GM12878 (cell line): ENCODE data around the gene PPP2R2B. TPM values are rescaled to one million over a fixed set of nuclear protein-coding genes. Genes with fewer than 3 reads are reported as not detected.

ENCODE experiments used
- ATAC-seq: fragments of 200-7000 bp; cut with Tn5 transposase; 3 replicates; pipeline ENCODE4 v1.9.1; 2020; ENCODE audit warnings: mild to moderate bottlenecking, moderate library complexity
- BruUV-seq: library from RNA; stranded (reverse); fragments of 400-500 nt; replicated peaks from 2 replicates; lab custom pipeline; 2021; lab: Mats Ljungman, UMichigan
- CTCF ChIA-PET: fragments of 300-600 bp; sonication (Branson Sonifier 250); formaldehyde crosslinking; extraction: SDS; loops from one replicate; lab custom pipeline; 2021; ENCODE audit warnings: inconsistent platforms; lab: Yijun Ruan, JAX
- POLR2A ChIA-PET: fragments of 350-600 bp; formaldehyde crosslinking; extraction: SDS; loops from one replicate; lab custom pipeline; 2021; ENCODE audit warnings: inconsistent platforms; lab: Charles Lee
- RAD21 ChIA-PET: fragments of 300-600 bp; sonication (Branson Sonifier 250); formaldehyde crosslinking; loops from one replicate; lab custom pipeline; 2023; ENCODE audit warnings: antibody characterized with exemption; ENCODE audit not compliant: unreplicated experiment; lab: Charles Lee
- SMC1A ChIA-PET: fragments of 300-600 bp; sonication (Branson Sonifier 250); formaldehyde crosslinking; loops from one replicate; lab custom pipeline; 2023; ENCODE audit not compliant: unreplicated experiment, uncharacterized antibody; lab: Charles Lee
- DNase-seq: peaks from one replicate; pipeline ENCODE4 v3.0.0-alpha.2; 2011; ENCODE audit warnings: low read depth, low spot score
- FAIRE-seq: peaks from 3 replicates; lab custom pipeline; 2011; peaks lifted over from hg19 to GRCh38; lab: Jason Lieb, UNC
- H2AFZ ChIP-seq: 2 replicates; pipeline ENCODE4 v1.6.0; 2011; ENCODE audit warnings: low read depth, low read length, control low read depth; ENCODE audit not compliant: control insufficient read depth
- H3K27ac ChIP-seq: 2 replicates; pipeline ENCODE4 v1.5.1; 2011; ENCODE audit warnings: control low read depth; ENCODE audit not compliant: control insufficient read depth, insufficient read depth
- H3K27me3 ChIP-seq, 2 experiments: replicated peaks in 1 of 2; 2 replicates each; pipeline versions ENCODE4 v1.6.0 to v1.6.1; 2011; ENCODE audit warnings: low read length in 1 of 2; ENCODE audit not compliant: control insufficient read depth in 2 of 2, insufficient read depth in 2 of 2
- H3K36me3 ChIP-seq, 2 experiments: 2 replicates each; pipeline ENCODE4 v1.5.1; 2011; ENCODE audit warnings: low read length in 1 of 2; ENCODE audit not compliant: control insufficient read depth in 2 of 2, insufficient read depth in 2 of 2
- H3K4me1 ChIP-seq: 2 replicates; pipeline ENCODE4 v1.6.1; 2011; ENCODE audit warnings: mild to moderate bottlenecking, low read length, moderate library complexity, mixed read lengths; ENCODE audit not compliant: control insufficient read depth, insufficient read depth
- H3K4me2 ChIP-seq: 2 replicates; pipeline ENCODE4 v1.6.0; 2011; ENCODE audit warnings: control low read depth; ENCODE audit not compliant: control insufficient read depth, insufficient read depth
- H3K4me3 ChIP-seq: fragments of 200-600 bp; sonication (generic); 2 replicates; pipeline ENCODE4 v1.5.1; 2016
- H3K79me2 ChIP-seq: 2 replicates; pipeline ENCODE4 v1.6.0; 2011; ENCODE audit warnings: low read length; ENCODE audit not compliant: control insufficient read depth, insufficient read depth
- H3K9ac ChIP-seq: 2 replicates; pipeline ENCODE4 v1.8.0; 2011; ENCODE audit warnings: low read length, control low read depth, mixed read lengths; ENCODE audit not compliant: control insufficient read depth, insufficient read depth
- H3K9me3 ChIP-seq: replicated peaks from 3 replicates; pipeline ENCODE4 v1.5.1; 2011; ENCODE audit warnings: mild to moderate bottlenecking, low read length; ENCODE audit not compliant: control insufficient read depth, insufficient read depth
- H4K20me1 ChIP-seq: 2 replicates; pipeline ENCODE4 v1.6.0; 2011; ENCODE audit not compliant: control insufficient read depth, insufficient read depth
- E2F8 ChIP-seq: fragments of 450-650 bp; IDR thresholded peaks from 2 replicates; pipeline ENCODE4 v1.6.1; 2018; ENCODE audit warnings: mild to moderate bottlenecking, low read depth, moderate library complexity; ENCODE audit not compliant: partially characterized antibody
- ESRRA ChIP-seq: IDR thresholded peaks from 2 replicates; pipeline ENCODE4 v1.6.1; 2012; ENCODE audit warnings: mild to moderate bottlenecking, low read length, improper control_type of control experiment
- FOS ChIP-seq: IDR thresholded peaks from 3 replicates; pipeline ENCODE4 v1.6.1; 2011; ENCODE audit warnings: borderline replicate concordance; ENCODE audit not compliant: insufficient read length; ENCODE audit errors: extremely low read depth
- IKZF1 ChIP-seq: fragments of 450-650 bp; conservative IDR thresholded peaks from 2 replicates; pipeline ENCODE4 v1.6.1; 2017; ENCODE audit warnings: antibody characterized with exemption, mild to moderate bottlenecking
- IRF5 ChIP-seq: fragments of 450-650 bp; IDR thresholded peaks from 2 replicates; pipeline ENCODE4 v1.6.1; 2017; ENCODE audit warnings: borderline replicate concordance
- MTA2 ChIP-seq: fragments of 450-650 bp; IDR thresholded peaks from 2 replicates; pipeline ENCODE4 v1.6.1; 2016; ENCODE audit warnings: low read depth, mild to moderate bottlenecking, moderate library complexity
- NFXL1 ChIP-seq: fragments of 450-650 bp; IDR thresholded peaks from 2 replicates; pipeline ENCODE4 v1.6.1; 2017; ENCODE audit warnings: antibody characterized with exemption, mild to moderate bottlenecking, borderline replicate concordance
- RB1 ChIP-seq: fragments of 450-650 bp; formaldehyde crosslinking; IDR thresholded peaks from 2 replicates; pipeline ENCODE4 v1.6.1; 2017; ENCODE audit warnings: mild to moderate bottlenecking, borderline replicate concordance
- REST ChIP-seq: IDR thresholded peaks from 2 replicates; pipeline ENCODE4 v1.6.1; 2012; ENCODE audit warnings: mild to moderate bottlenecking, low read depth, low read length
- RFX5 ChIP-seq: IDR thresholded peaks from 2 replicates; pipeline ENCODE4 v1.6.1; 2011; ENCODE audit warnings: low read depth, low read length, improper control_type of control experiment
- WGBS: methylation state at CpG from one replicate; pipeline ENCODE4 v1.1.6; 2016; ENCODE audit warnings: low lambda C conversion rate; ENCODE audit not compliant: insufficient replicate concordance, insufficient coverage; ENCODE audit errors: missing lambda C conversion rate; 5-methylcytosine and 5-hydroxymethylcytosine counted together
- in situ Hi-C: fragments of 300-500 bp; cut with MboI; formaldehyde crosslinking; loops from 9 replicates; pipeline ENCODE4 v1.14.3; 2018; ENCODE audit warnings: mixed read lengths
- intact Hi-C: fragments of 100-400 bp; cut with micrococcal nuclease; formaldehyde crosslinking; loops from one replicate; pipeline ENCODE4 v1.14.2; 2022; ENCODE audit not compliant: unreplicated experiment
- polyA plus RNA-seq, 11 experiments: library from polyadenylated mRNA; depleted of rRNA in 4 of 11; unstranded in 6 of 11; stranded (reverse) in 5 of 11; fragments of >200 nt; fragmentation: Nextera tagmentation in 4 of 11; fragmentation: Illumina TruSeq in 1 of 11; extraction: Ambion mirVana in 4 of 11; extraction: Trizol in 1 of 11; gene quantifications; 1 replicate in 1 of 11; 2 replicates in 10 of 11; pipeline versions ENCODE4 v1.2.1 to v1.2.3, GENCODE V29; 2011 to 2016; ENCODE audit warnings: inconsistent platforms in 2 of 11, missing spikeins in 2 of 11, low read depth in 1 of 11
- total RNA-seq, 4 experiments: library from RNA; depleted of rRNA in 3 of 4; stranded (reverse); fragments of >200 nt in 3 of 4; fragmentation: Illumina TruSeq in 1 of 4; extraction: Trizol in 1 of 4; gene quantifications; 2 replicates each; pipeline versions ENCODE4 v1.2.1 to v1.2.3, GENCODE V29; 2013 to 2021

Gene PPP2R2B
- total and polyA plus RNA-seq, 10 of the 15 experiments (the other 5 are each of a cell fraction or from before 2014, with no cell fraction given): not detected

GRCh38 chr5:146912874-146913273 lies 34.3 kb upstream of the PPP2R2B start:
- Histone ChIP-seq H3K79me2 (no peaks in the 10 kb centered on the region), H3K4me3 (no peak overlapping the region), H4K20me1 (no peaks in the 10 kb centered on the region), H3K9ac (no peak overlapping the region), H3K27me3 (no peaks in the 10 kb centered on the region), H3K4me1 (no peaks in the 10 kb centered on the region), H3K36me3 (no peaks in the 10 kb centered on the region), H3K9me3 (no peaks in the 10 kb centered on the region), H3K27ac (no peak overlapping the region), H3K4me2 (no peak overlapping the region), H2AFZ (no peak overlapping the region)
- FAIRE-seq (no peak), ATAC-seq (no peak), DNase-seq (no peak)
- ChIA-PET CTCF (interaction anchor here (1.3 kb wide), 1 partner anchor 9 kb away, joined by 5 read pairs; no protein-coding TSS in a partner anchor), SMC1A (no interaction called here), RAD21 (no interaction called here), POLR2A (no interaction called here)
- 76% methylated on average over 3 of the region's 3 CpGs for WGBS
- intact Hi-C loops: no loop called here
- in situ Hi-C loops: no loop called here
- BruUV-seq: no TSS peak
- TF ChIP-seq REST (no peak), MTA2 (no peak), NFXL1 (no peak)

GRCh38 chr5:146910239-146910638 lies 31.7 kb upstream of the PPP2R2B start:
- ChIA-PET RAD21 (no interaction called here), CTCF (interaction anchor here (0.7 kb wide), 1 partner anchor 10 kb away, joined by 3 read pairs; no protein-coding TSS in a partner anchor), POLR2A (no interaction called here), SMC1A (interaction anchor here (0.8 to 1.1 kb wide), 3 partner anchors 9 to 56 kb away, joined by 3 read pairs; no protein-coding TSS in a partner anchor)
- no peak overlapping the region for H3K27ac ChIP-seq
- DNase-seq (no peak), FAIRE-seq (no peak), ATAC-seq (no peak)
- H3K9me3 ChIP-seq: no peaks in the 10 kb centered on the region
- intact Hi-C loops: no loop called here
- no peaks in the 10 kb centered on the region for H3K36me3 ChIP-seq
- no peak overlapping the region for H2AFZ ChIP-seq
- H3K27me3 ChIP-seq: no peaks in the 10 kb centered on the region
- H4K20me1 ChIP-seq: no peaks in the 10 kb centered on the region
- no peak overlapping the region for H3K9ac ChIP-seq
- BruUV-seq: no TSS peak
- H3K79me2 ChIP-seq: no peaks in the 10 kb centered on the region
- no peak overlapping the region for H3K4me2 ChIP-seq
- H3K4me1 ChIP-seq: no peaks in the 10 kb centered on the region
- H3K4me3 ChIP-seq: no peak overlapping the region
- in situ Hi-C loops: no loop called here
- TF ChIP-seq RFX5 (no peak), IRF5 (no peak), E2F8 (no peak), FOS (no peak), RB1 (no peak), IKZF1 (no peak), ESRRA (no peak)
